ENCODE data around the gene RHBDD2.

GRCh38 chr7:75928568-75928914 lies 49.7 kb downstream of the RHBDD2 start:
- no peak for TF ChIP-seq CTCF (IDR thresholded peaks at IDR 0.05; ENCODE audit: poor library complexity)
- no peak for TF ChIP-seq EZH2phosphoT487 (IDR thresholded peaks at IDR 0.05; ENCODE audit: low read depth, severe bottlenecking, unreplicated experiment)
